NCI-H1436 (cell line): ENCODE data around the gene TMEM185A.
"Not testable (repeated sequence)": the region's sequence is repeated elsewhere in the genome, so short reads cannot be mapped to it uniquely, and the experiment has no call there.

Experiments used
- DNase-seq: peaks from one replicate; lab custom pipeline; 2025; lab: John Stamatoyannopoulos, UW

TMEM185A gene

GRCh38 chrX:149626829-149627228, 4.8 kb downstream of the TMEM185A start:
- DNase-seq = not testable (repeated sequence)

GRCh38 chrX:149619662-149620061, 11.9 kb downstream of the TMEM185A start:
- DNase-seq = not testable (repeated sequence)

- DNase-seq = no peak
Measured at GRCh38 chrX:149618871-149619270, 12.7 kb downstream of the TMEM185A start.

GRCh38 chrX:149611623-149612175, 19.9 kb downstream of the TMEM185A start:
- no peak for DNase-seq

GRCh38 chrX:149610511-149610910, 21.1 kb downstream of the TMEM185A start:
- DNase-seq = no peak

GRCh38 chrX:149607699-149608098, 23.9 kb downstream of the TMEM185A start:
- DNase-seq = no peak

GRCh38 chrX:149605248-149605885, 26.2 kb downstream of the TMEM185A start:
- not testable (repeated sequence) for DNase-seq

- DNase-seq = not testable (repeated sequence)
Measured at GRCh38 chrX:149598603-149599002, 33.0 kb downstream of the TMEM185A start.

GRCh38 chrX:149595943-149596342, 35.6 kb downstream of the TMEM185A start:
- DNase-seq = not testable (repeated sequence)

- not testable (repeated sequence) for DNase-seq
Measured at GRCh38 chrX:149595214-149595613, 36.4 kb downstream of the TMEM185A start, which contains the start of gene HSFX2. Gene HSFX2, minus strand, starts transcription at chrX:149595314. Its CDS starts 614 bp downstream, at chrX:149594700.

GRCh38 chrX:149590993-149591392, 40.6 kb downstream of the TMEM185A start:
- DNase-seq = not testable (repeated sequence)

GRCh38 chrX:149587359-149587758, 44.2 kb downstream of the TMEM185A start, which contains the start of gene MAGEA9B:
Gene MAGEA9B, minus strand, starts transcription at chrX:149587459. Its CDS starts 4,280 bp downstream, at chrX:149583179.
- not testable (repeated sequence) for DNase-seq

GRCh38 chrX:149585631-149586030, 46.0 kb downstream of the TMEM185A start:
- DNase-seq = not testable (repeated sequence)

GRCh38 chrX:149573456-149573855, 58.1 kb downstream of the TMEM185A start:
- not testable (repeated sequence) for DNase-seq

- no peak for DNase-seq
Measured at GRCh38 chrX:149572743-149573142, 58.8 kb downstream of the TMEM185A start.

GRCh38 chrX:149571770-149572169, 59.8 kb downstream of the TMEM185A start:
- no peak for DNase-seq

- DNase-seq = no peak
Measured at GRCh38 chrX:149570668-149571067, 60.9 kb downstream of the TMEM185A start.

- DNase-seq = no peak
Measured at GRCh38 chrX:149569770-149570169, 61.8 kb downstream of the TMEM185A start.

- no peak for DNase-seq
Measured at GRCh38 chrX:149568701-149569296, 62.8 kb downstream of the TMEM185A start.

GRCh38 chrX:149567621-149568417, 63.8 kb downstream of the TMEM185A start:
- no peak for DNase-seq

GRCh38 chrX:149563359-149563758, 68.2 kb downstream of the TMEM185A start:
- no peak for DNase-seq

GRCh38 chrX:149555251-149555650, 76.3 kb downstream of the TMEM185A start:
- not testable (repeated sequence) for DNase-seq
